Activated CD4-positive, alpha-beta memory T cell treated with anti-CD3 and anti-CD28 coated beads for 36 hours (primary cell): ENCODE results near the gene LAMB3. TPM values are rescaled to one million over a fixed set of nuclear protein-coding genes. Genes with fewer than 3 reads are reported as not detected.
A peak's percentile ranks its signal among the peaks of the same experiment; 100 is the strongest.

ENCODE experiments used
- CTCF ChIA-PET: fragments of 350-600 bp; sonication (Branson Sonifier 250); formaldehyde crosslinking; loops from one replicate; lab custom pipeline; 2021; ENCODE audit warnings: antibody characterized with exemption, inconsistent platforms; lab: Charles Lee
- POLR2A ChIA-PET: fragments of 350-600 bp; sonication (Branson Sonifier 250); formaldehyde crosslinking; loops from one replicate; lab custom pipeline; 2021; ENCODE audit warnings: antibody characterized with exemption; lab: Charles Lee
- DNase-seq: peaks from one replicate; pipeline ENCODE4 v3.0.0-alpha.2; 2020
- H3K27ac Mint-ChIP-seq: one replicate; pipeline ENCODE4 v1.8.0; 2021; ENCODE audit warnings: mixed read lengths
- H3K27me3 Mint-ChIP-seq: one replicate; pipeline ENCODE4 v1.8.0; 2021; ENCODE audit warnings: mixed read lengths
- H3K36me3 Mint-ChIP-seq: one replicate; pipeline ENCODE4 v1.8.0; 2021; ENCODE audit warnings: mixed read lengths
- H3K4me1 Mint-ChIP-seq: one replicate; pipeline ENCODE4 v1.8.0; 2021; ENCODE audit warnings: low read depth, mixed read lengths
- H3K4me3 Mint-ChIP-seq: one replicate; pipeline ENCODE4 v1.8.0; 2021; ENCODE audit warnings: mild to moderate bottlenecking, mixed read lengths
- H3K9me3 Mint-ChIP-seq: one replicate; pipeline ENCODE4 v1.8.0; 2021; ENCODE audit warnings: mixed read lengths
- intact Hi-C: fragments of 100-400 bp; cut with micrococcal nuclease; formaldehyde crosslinking; loops from one replicate; pipeline ENCODE4 v1.15.1; 2023
- total RNA-seq, 2 experiments: library from RNA; stranded (reverse); gene quantifications; one replicate each; pipeline ENCODE4 v1.2.3, GENCODE V29; 2021

Gene LAMB3
- total RNA-seq, 2 experiments from 2014 or later: 14.6 to 14.7 TPM

DNA sequence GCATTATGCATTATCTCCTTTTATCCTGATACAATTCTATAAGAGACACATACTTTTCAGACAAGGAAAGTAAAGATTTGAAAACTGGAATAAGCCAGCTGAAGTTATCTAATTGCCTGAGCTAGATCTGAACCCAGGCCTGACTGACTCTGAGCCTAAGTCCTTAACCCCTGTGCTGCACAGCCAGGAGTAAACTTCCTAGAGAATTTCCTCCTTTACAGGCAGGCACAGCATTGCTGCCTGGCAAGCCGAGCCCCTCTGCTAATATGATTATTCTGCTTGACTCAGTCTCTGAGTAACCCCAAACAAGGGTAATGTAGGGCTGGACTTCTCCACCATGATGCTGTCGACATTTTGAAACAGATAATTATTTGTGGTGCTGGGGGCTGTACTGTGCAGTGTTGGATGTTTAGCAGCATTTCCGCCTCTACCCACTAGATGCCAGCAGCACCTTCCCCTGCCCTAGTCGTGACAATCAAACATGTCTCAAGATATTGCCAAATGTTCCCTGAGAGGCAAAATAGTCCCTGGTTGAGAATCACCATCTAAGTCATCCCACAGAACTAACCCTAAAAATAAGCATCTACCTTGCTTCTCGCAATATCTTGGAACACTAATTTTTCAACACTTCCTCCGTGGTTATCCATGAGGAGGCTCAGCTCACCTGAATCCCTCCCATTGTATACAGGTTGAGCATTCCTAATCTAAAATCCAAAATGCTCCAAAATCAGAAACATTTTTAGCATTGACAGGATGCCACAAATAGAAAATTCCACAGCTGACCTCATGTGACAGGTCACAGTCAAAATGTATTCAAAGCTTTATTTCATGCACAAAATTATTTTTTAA, 50.2 kb downstream of the LAMB3 start:
- CTCF ChIA-PET: interaction anchor here (0.6 to 3.8 kb wide), 26 partner anchors 9 to 222 kb away, joined by 3 to 33 read pairs (median 3); partner anchors contain the start of gene TRAF3IP3
- intact Hi-C loops: loop anchor here (2.0 kb wide), 2 partner anchors 91 to 145 kb away; no protein-coding TSS in a partner anchor
- no peak overlapping the region for H3K27ac Mint-ChIP-seq
- H3K9me3 Mint-ChIP-seq: no peaks in the 10 kb centered on the region
- H3K27me3 Mint-ChIP-seq: peaks cover 3% of the 10 kb centered on the region
- peak; percentile 67 for DNase-seq
- peaks cover 3% of the 10 kb centered on the region for H3K4me1 Mint-ChIP-seq
- H3K36me3 Mint-ChIP-seq: no peaks in the 10 kb centered on the region
- POLR2A ChIA-PET: no interaction called here
- no peak overlapping the region for H3K4me3 Mint-ChIP-seq

DNA sequence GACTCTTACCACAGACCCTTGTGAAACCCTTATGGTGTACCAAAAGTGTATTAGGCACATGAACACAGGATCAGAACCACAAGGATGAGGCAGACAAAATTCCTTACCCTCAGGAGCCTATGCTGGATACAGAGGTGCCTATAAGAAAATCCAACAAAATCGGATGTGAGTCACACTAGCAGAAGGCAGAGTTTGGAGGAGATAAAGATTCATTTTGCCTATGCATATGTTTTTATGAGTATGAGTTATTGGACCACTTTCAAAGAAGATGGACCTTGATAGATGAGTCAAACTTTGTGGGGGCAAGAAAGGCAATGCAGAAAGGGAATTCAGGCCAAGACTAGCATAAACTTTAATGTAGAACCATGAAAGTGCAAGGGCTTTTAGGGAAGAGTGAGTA, 51.7 kb downstream of the LAMB3 start:
- DNase-seq: no peak
- intact Hi-C loops: no loop called here
- no peaks in the 10 kb centered on the region for H3K4me1 Mint-ChIP-seq

DNA sequence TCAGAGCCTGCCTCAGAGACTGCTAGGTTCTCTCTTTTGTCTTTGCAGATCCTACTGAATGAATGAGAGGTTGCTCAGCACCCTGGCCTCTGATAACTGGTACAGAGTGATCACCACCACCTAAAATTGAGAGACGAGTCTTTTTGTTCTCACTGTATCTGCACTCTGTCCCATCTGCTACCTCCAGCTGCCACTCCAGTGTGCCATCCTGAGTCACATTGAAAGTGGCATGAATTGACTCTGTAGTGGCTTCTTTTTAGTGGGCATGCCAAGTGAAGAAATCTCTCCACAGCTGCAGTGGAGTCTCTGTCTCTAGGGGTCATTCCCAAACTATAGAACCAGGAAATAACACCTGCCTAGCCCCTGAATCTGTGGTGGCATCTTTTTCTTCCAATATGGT, 54.0 kb downstream of the LAMB3 start:
- Mint-ChIP-seq H3K36me3 (no peaks in the 10 kb centered on the region), H3K27ac (no peak overlapping the region), H3K4me3 (no peak overlapping the region), H3K9me3 (no peaks in the 10 kb centered on the region), H3K4me1 (no peaks in the 10 kb centered on the region), H3K27me3 (peaks cover 5% of the 10 kb centered on the region)
- intact Hi-C loops: no loop called here
- peak; percentile 22 for DNase-seq
- CTCF ChIA-PET: interaction anchor here (0.9 to 1.2 kb wide), 2 partner anchors 29 to 95 kb away, joined by 3 to 5 read pairs; no protein-coding TSS in a partner anchor
- POLR2A ChIA-PET: no interaction called here

More for the DNA sequence above, 51.7 kb downstream of the LAMB3 start:
- Mint-ChIP-seq H3K36me3 (no peaks in the 10 kb centered on the region), H3K4me3 (no peak overlapping the region), H3K27me3 (peaks cover 3% of the 10 kb centered on the region), H3K9me3 (no peaks in the 10 kb centered on the region), H3K27ac (no peak overlapping the region)
- ChIA-PET POLR2A (no interaction called here), CTCF (interaction anchor here (1.0 to 2.6 kb wide), 4 partner anchors 27 to 223 kb away, joined by 4 to 19 read pairs (median 6); no protein-coding TSS in a partner anchor)

DNA sequence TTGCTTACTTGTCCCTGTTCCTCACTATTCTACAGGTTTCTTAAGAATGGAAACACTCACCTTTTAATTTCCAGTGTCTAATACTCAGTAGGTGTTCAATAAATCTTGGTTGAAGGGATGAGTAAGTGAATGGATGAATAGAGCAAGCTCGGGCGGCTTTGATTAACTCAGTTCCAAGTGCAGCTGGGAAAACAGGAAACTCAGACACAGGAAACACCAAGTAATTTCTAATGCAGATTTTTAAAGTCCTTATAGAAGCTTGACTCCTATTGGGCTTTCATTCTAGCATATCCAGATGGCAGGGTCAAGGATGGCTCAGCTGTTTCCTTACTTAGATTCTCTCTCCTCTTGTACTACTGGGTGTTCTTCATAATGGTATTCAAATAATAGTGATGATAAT, 54.7 kb downstream of the LAMB3 start:
- Mint-ChIP-seq H3K36me3 (no peaks in the 10 kb centered on the region), H3K9me3 (no peaks in the 10 kb centered on the region), H3K27me3 (peaks cover 7% of the 10 kb centered on the region), H3K4me1 (no peaks in the 10 kb centered on the region), H3K27ac (no peak overlapping the region), H3K4me3 (no peak overlapping the region)
- ChIA-PET POLR2A (no interaction called here), CTCF (interaction anchor here (0.7 to 1.2 kb wide), 4 partner anchors 28 to 151 kb away, joined by 3 to 5 read pairs (median 4); no protein-coding TSS in a partner anchor)
- intact Hi-C loops: no loop called here
- no peak for DNase-seq

DNA sequence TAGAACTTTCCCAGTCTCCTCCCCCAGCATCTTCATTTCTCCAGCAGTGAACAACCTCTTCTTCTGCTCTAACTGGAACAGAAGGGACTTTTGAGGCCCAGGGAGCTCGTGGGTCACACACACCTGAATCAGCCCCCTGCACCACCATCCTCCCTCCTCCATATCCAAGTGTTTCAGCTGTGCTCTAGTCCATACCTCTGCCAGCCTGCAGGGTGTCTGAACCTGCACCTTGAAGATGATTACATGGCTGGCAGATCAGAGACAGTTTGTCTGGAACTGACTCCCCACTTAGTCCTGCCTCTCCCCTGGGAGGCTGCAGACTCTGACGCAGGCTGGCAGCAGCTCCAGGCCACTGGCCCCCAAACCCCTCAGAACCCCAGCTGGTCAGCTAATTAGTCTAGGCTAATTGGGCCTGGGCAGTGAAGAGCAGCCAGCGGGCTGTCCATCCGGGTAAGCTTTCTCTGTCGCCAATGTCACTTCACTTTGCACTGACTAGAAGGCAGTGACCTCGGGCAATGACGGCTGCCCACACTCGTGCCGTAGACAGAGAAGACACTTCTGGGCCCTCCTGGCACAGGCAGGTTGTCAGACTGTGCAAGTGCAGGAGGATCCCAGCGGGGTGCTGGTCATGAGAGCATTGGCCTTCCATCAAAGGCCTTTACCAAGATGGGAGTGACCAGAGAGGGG, 56.5 kb downstream of the LAMB3 start:
- Mint-ChIP-seq H3K4me3 (no peak overlapping the region), H3K9me3 (no peaks in the 10 kb centered on the region), H3K4me1 (no peaks in the 10 kb centered on the region), H3K27me3 (peaks cover 8% of the 10 kb centered on the region), H3K36me3 (no peaks in the 10 kb centered on the region), H3K27ac (no peak overlapping the region)
- DNase-seq: no peak
- ChIA-PET POLR2A (no interaction called here), CTCF (no interaction called here)
- intact Hi-C loops: no loop called here

DNA sequence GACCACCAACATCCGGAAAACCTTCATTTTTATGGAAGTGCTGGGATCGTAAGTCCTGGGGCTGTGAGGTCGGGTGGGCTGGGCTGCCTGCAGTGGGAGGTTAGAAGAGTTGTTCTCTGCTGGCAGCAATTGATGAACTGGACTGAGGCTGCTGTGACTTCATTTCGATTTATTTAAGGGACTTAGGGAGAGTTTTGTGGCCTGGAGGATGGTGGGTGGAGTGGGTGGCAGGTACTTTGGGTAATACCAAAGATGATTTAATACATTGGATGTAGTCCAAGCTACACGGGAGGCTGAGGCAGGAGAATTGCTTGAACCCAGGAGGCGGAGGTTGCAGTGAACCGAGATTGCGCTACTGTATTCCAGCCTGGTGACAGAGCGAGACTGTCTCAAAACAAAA, 57.2 kb downstream of the LAMB3 start:
- H3K27ac Mint-ChIP-seq: no peak overlapping the region
- POLR2A ChIA-PET: no interaction called here
- H3K9me3 Mint-ChIP-seq: no peaks in the 10 kb centered on the region
- no peaks in the 10 kb centered on the region for H3K36me3 Mint-ChIP-seq
- H3K27me3 Mint-ChIP-seq: peaks cover 8% of the 10 kb centered on the region
- intact Hi-C loops: no loop called here
- DNase-seq: no peak
- no peak overlapping the region for H3K4me3 Mint-ChIP-seq
- CTCF ChIA-PET: interaction anchor here (1.7 kb wide), 1 partner anchor 30 kb away, joined by 3 read pairs; no protein-coding TSS in a partner anchor
- H3K4me1 Mint-ChIP-seq: no peaks in the 10 kb centered on the region

DNA sequence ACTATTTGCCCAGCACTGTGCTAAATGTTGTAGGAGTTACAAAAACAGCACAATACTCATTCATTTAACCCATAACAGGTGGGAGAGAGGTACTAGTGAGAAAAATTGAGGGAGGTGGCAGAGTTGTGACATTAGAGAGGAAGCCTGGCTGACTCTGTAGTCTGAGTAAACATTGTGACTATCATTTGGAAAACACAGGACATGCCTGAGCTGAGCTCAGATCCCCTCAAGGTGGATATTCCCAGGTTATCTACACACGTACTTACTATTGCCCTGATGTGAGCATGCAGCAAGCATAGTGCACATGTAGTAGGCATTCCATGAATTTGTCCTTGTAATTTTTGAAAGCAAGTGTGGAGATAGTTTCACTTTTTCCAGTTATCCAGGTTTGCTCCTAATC, 57.8 kb downstream of the LAMB3 start:
- no peak for DNase-seq
- H3K27me3 Mint-ChIP-seq: peaks cover 8% of the 10 kb centered on the region
- CTCF ChIA-PET: interaction anchor here (1.7 kb wide), 1 partner anchor 30 kb away, joined by 3 read pairs; no protein-coding TSS in a partner anchor
- intact Hi-C loops: loop anchor here (5.0 kb wide), 1 partner anchor 33 kb away; no protein-coding TSS in a partner anchor
- H3K9me3 Mint-ChIP-seq: no peaks in the 10 kb centered on the region
- no peaks in the 10 kb centered on the region for H3K4me1 Mint-ChIP-seq
- H3K27ac Mint-ChIP-seq: no peak overlapping the region
- H3K4me3 Mint-ChIP-seq: no peak overlapping the region
- POLR2A ChIA-PET: no interaction called here
- H3K36me3 Mint-ChIP-seq: no peaks in the 10 kb centered on the region

DNA sequence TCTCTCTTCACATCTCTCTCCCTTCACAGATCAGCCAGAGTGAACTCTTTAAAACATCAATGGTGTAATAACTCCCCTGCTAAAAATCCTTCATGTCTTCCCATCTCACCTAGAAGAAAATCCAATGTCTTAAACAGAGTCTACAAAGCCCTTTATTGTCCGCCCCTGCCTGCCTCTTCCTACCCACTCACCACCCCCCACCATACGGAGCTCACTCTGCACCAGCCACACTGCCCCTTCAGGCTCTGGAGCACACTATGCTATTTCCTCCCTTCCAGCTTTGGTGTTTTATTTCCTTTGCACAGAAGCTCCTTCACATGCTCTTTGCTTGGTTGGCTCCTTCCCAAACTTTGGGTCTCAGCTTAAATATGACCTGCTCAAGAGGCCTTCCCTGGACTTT, 58.5 kb downstream of the LAMB3 start:
- Mint-ChIP-seq H3K27me3 (peaks cover 8% of the 10 kb centered on the region), H3K4me1 (no peaks in the 10 kb centered on the region), H3K36me3 (no peaks in the 10 kb centered on the region), H3K4me3 (no peak overlapping the region), H3K27ac (no peak overlapping the region), H3K9me3 (no peaks in the 10 kb centered on the region)
- DNase-seq: no peak
- ChIA-PET POLR2A (no interaction called here), CTCF (interaction anchor here (0.9 to 1.7 kb wide), 2 partner anchors 17 to 31 kb away, joined by 3 read pairs; no protein-coding TSS in a partner anchor)
- intact Hi-C loops: loop anchor here (5.0 kb wide), 1 partner anchor 34 kb away; no protein-coding TSS in a partner anchor

DNA sequence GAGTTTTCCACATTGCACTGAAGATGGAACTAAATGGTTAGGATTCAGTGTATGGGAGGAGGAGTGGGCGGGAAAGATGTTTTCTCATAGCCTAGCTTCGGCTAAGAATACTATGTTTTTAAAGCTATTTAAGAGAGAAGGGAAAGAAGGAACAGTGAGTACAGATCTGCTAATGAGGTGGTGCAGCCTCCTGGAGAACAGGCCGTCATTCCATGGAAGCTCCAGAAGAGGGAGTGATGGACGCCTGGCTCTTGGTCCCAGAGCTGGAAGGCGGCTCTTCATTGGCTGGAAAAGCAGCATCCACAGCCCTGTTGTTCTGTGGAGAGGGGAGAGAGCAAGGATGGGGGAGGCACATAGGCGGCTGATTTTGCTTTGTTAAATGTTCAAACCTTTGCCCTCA, 61.8 kb downstream of the LAMB3 start:
- Mint-ChIP-seq H3K27me3 (peaks cover 12% of the 10 kb centered on the region), H3K27ac (no peak overlapping the region), H3K36me3 (no peaks in the 10 kb centered on the region), H3K4me3 (no peak overlapping the region), H3K9me3 (no peaks in the 10 kb centered on the region), H3K4me1 (peaks cover 3% of the 10 kb centered on the region)
- no peak for DNase-seq
- CTCF ChIA-PET: interaction anchor here (0.9 to 1.9 kb wide), 5 partner anchors 12 to 158 kb away, joined by 3 to 8 read pairs (median 4); no protein-coding TSS in a partner anchor
- intact Hi-C loops: loop anchor here (5.0 kb wide), 1 partner anchor 37 kb away; no protein-coding TSS in a partner anchor
- POLR2A ChIA-PET: no interaction called here

DNA sequence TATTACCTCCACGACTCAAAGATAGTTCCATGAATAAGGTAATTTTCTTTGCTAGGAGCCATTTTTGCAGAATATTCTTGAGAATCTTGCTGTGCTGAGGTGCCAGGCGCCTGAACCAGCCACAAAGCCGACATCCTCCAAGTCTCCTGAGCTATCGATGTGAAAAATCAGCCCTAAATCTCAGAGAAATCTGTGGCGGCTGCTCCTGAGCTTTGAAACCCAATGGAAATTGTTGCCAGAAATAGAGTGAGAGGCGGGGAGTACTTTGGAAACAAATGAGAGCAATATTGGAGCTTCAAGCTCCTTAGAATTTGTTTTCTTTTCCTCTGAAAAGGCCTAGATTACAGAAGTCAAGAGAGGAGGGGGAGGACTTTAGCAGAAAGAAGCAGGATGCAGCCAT, 62.4 kb downstream of the LAMB3 start:
- DNase-seq: no peak
- Mint-ChIP-seq H3K4me1 (peaks cover 3% of the 10 kb centered on the region), H3K4me3 (no peak overlapping the region), H3K27ac (no peak overlapping the region), H3K27me3 (peaks cover 11% of the 10 kb centered on the region), H3K9me3 (no peaks in the 10 kb centered on the region), H3K36me3 (no peaks in the 10 kb centered on the region)
- ChIA-PET CTCF (interaction anchor here (1.0 to 1.9 kb wide), 4 partner anchors 12 to 159 kb away, joined by 3 to 8 read pairs (median 4); no protein-coding TSS in a partner anchor), POLR2A (no interaction called here)
- intact Hi-C loops: loop anchor here (5.0 kb wide), 1 partner anchor 37 kb away; no protein-coding TSS in a partner anchor

DNA sequence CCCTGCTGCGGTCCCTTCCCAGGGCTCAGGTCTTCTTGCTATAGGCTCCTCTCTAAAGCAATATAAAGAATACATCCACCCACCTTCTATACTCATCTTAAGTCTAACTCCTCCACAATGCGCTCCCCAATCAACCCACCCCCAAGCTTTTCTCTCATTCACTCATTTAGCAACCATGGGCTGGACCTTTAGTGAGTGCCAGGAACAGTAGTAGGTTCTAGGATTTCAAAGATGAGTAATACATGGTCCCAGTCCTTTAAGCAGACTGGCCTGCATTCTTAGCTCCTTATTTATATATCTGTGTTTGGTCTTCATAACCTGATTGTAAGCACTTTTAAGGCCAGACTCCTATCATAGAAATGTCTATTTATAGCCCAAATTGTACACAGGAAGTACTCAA, 62.8 kb downstream of the LAMB3 start:
- Mint-ChIP-seq H3K36me3 (no peaks in the 10 kb centered on the region), H3K27me3 (peaks cover 11% of the 10 kb centered on the region), H3K4me1 (peaks cover 3% of the 10 kb centered on the region), H3K4me3 (no peak overlapping the region), H3K9me3 (no peaks in the 10 kb centered on the region), H3K27ac (no peak overlapping the region)
- intact Hi-C loops: no loop called here
- DNase-seq: no peak
- POLR2A ChIA-PET: no interaction called here
- CTCF ChIA-PET: interaction anchor here (1.0 to 1.9 kb wide), 4 partner anchors 13 to 20 kb away, joined by 4 to 8 read pairs (median 6); no protein-coding TSS in a partner anchor
